Smooth muscle cell of the pulmonary artery (primary cell): ENCODE measurements around the gene CATSPER2. TPM values are rescaled to one million over a fixed set of nuclear protein-coding genes. Genes with fewer than 3 reads are reported as not detected.

Experiments
- total RNA-seq: library from RNA; depleted of rRNA; stranded (reverse); fragments of >200 nt; gene quantifications from 2 replicates; pipeline ENCODE4 v1.2.3, GENCODE V29; 2014

Gene CATSPER2
- 1.3 and 2.0 TPM in 2 replicates for total RNA-seq

GRCh38 chr15:43648649-43649429 lies at the start of gene CATSPER2:
TSS of gene CATSPER2 (minus strand) at chr15:43648844. CDS start at chr15:43648061, 783 bp downstream.

GRCh38 chr15:43693148-43694022 lies 44.7 kb upstream of the CATSPER2 start, which contains the start of gene CKMT1A:
TSS of gene CKMT1A (plus strand) at chr15:43693859. CDS start at chr15:43694051, 192 bp downstream.

GRCh38 chr15:43618700-43619099 lies 29.9 kb downstream of the CATSPER2 start, which contains the start of gene STRC:
TSS of gene STRC (minus strand) at chr15:43618800. CDS start at chr15:43618722, 78 bp downstream.

GRCh38 chr15:43593328-43594190 lies 55.1 kb downstream of the CATSPER2 start, which contains the start of gene CKMT1B:
TSS of gene CKMT1B (plus strand) at chr15:43594027. CDS start at chr15:43594219, 192 bp downstream.

GRCh38 chr15:43589778-43590466 lies 58.7 kb downstream of the CATSPER2 start, which contains the start of gene PPIP5K1:
TSS of gene PPIP5K1 (minus strand) at chr15:43590208. CDS start at chr15:43584504, 5,704 bp downstream.

Other genes with a start within 250 kb of the CATSPER2 start
- gene TP53BP1, start 155.7 kb downstream of the CATSPER2 start, total RNA-seq: 100 and 102 TPM in 2 replicates
- gene MAP1A, start 131.2 kb downstream of the CATSPER2 start, total RNA-seq: 96.1 and 105 TPM in 2 replicates
- 23.7 and 31.9 TPM in 2 replicates for gene PPIP5K1, start 58.6 kb downstream of the CATSPER2 start, total RNA-seq
- not detected in 2 replicates for gene CKMT1B, start 54.8 kb downstream of the CATSPER2 start, total RNA-seq
- gene STRC, start 30.0 kb downstream of the CATSPER2 start, total RNA-seq: 0.17 TPM in 1 of 2 replicates, not detected in the other
- gene CKMT1A, start 45.0 kb upstream of the CATSPER2 start, total RNA-seq: not detected in 2 replicates
- gene PDIA3, start 97.6 kb upstream of the CATSPER2 start, total RNA-seq: 1,033 and 1,111 TPM in 2 replicates
- gene ELL3, start 128.1 kb upstream of the CATSPER2 start, total RNA-seq: 3.0 and 3.1 TPM in 2 replicates
- 537 and 552 TPM in 2 replicates for gene SERF2, start 143.5 kb upstream of the CATSPER2 start, total RNA-seq
- not detected in 2 replicates for gene SERINC4, start 151.4 kb upstream of the CATSPER2 start, total RNA-seq
- 4.3 and 5.4 TPM in 2 replicates for gene HYPK, start 151.8 kb upstream of the CATSPER2 start, total RNA-seq
- 18.5 and 23.0 TPM in 2 replicates for gene MFAP1, start 175.8 kb upstream of the CATSPER2 start, total RNA-seq
- 3.8 and 6.5 TPM in 2 replicates for gene WDR76, start 178.2 kb upstream of the CATSPER2 start, total RNA-seq